ENCODE data around the gene PDE3B. TPM values are rescaled to one million over a fixed set of nuclear protein-coding genes. Genes with fewer than 3 reads are reported as not detected.
"Not testable (repeated sequence)": the region's sequence is repeated elsewhere in the genome, so short reads cannot be mapped to it uniquely, and the experiment has no call there.

The PDE3B gene
- total RNA-seq, 1 donor from 2014 or later: 26.9 TPM

DNA sequence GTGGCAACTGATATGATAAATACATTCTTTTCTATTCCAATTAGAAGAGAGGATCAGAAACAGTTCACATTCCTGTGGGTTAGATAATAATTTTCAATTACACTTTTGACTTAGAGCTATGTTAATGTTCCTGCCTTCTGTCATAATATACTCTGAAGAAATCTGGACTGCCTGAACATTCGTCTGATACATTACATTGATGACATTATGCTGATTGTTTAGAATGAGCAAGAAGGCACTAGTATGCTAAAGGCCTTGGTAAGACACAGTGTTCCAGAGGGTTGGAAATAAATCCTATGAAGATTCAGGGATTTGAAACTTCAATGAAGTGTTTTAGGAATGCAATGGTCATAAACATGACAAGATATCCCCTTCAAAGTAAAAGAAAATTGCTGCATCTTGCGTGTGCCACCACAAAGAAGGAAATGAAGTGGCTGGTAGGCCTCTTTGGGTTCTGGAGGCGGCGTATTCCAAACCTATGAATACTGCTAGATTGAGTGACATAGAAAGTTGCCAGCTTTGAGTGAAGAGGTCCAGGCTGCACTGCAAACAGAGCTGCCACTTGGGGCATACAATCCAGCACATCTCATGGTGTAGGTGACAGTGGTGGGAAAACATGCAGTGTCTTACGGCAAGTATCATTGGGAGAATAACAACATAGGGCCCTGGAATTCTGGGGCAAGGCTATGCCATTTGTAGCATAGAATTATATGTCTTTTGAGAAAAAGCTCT lies 21.2 kb upstream of the PDE3B start:
- Mint-ChIP-seq H3K36me3 (ENCODE audit: insufficient read depth) (no peaks in the 10 kb centered on the region), H3K27me3 (no peaks in the 10 kb centered on the region), H3K4me3 (ENCODE audit: low read depth) (no peak overlapping the region), H3K27ac (no peak overlapping the region), H3K4me1 (ENCODE audit: low read depth) (peaks cover 17% of the 10 kb centered on the region), H3K9me3 (ENCODE audit: low read depth) (no peaks in the 10 kb centered on the region)
- no peak for DNase-seq (ENCODE audit: low spot score, unreplicated experiment)
- TF ChIP-seq, protein P1, sequence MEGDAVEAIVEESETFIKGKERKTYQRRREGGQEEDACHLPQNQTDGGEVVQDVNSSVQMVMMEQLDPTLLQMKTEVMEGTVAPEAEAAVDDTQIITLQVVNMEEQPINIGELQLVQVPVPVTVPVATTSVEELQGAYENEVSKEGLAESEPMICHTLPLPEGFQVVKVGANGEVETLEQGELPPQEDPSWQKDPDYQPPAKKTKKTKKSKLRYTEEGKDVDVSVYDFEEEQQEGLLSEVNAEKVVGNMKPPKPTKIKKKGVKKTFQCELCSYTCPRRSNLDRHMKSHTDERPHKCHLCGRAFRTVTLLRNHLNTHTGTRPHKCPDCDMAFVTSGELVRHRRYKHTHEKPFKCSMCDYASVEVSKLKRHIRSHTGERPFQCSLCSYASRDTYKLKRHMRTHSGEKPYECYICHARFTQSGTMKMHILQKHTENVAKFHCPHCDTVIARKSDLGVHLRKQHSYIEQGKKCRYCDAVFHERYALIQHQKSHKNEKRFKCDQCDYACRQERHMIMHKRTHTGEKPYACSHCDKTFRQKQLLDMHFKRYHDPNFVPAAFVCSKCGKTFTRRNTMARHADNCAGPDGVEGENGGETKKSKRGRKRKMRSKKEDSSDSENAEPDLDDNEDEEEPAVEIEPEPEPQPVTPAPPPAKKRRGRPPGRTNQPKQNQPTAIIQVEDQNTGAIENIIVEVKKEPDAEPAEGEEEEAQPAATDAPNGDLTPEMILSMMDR (IDR thresholded peaks at IDR 0.05; ENCODE audit: unreplicated experiment): no peak

DNA sequence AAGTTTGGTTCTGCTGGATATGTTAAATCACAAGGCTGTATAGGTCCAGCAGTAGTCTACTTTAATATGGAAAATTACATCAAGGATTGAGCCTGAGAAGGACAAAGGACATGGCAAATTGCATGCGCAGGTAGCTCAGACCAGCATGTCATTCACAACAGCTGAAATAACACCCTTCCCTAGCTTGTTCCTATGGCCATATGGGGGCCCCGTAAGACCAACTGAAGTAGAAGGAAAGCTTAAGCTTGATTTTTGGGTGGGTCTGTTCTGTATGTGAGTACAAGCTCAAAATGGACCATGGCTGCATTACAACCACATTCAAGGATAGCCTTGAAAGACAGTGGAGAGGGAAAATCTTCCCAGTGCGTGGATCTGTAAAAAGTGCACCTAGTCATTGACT lies 20.6 kb upstream of the PDE3B start:
- no peak for DNase-seq (ENCODE audit: low spot score, unreplicated experiment)
- Mint-ChIP-seq H3K4me3 (ENCODE audit: low read depth) (no peak overlapping the region), H3K9me3 (ENCODE audit: low read depth) (no peaks in the 10 kb centered on the region), H3K27me3 (no peaks in the 10 kb centered on the region), H3K4me1 (ENCODE audit: low read depth) (peaks cover 12% of the 10 kb centered on the region), H3K36me3 (ENCODE audit: insufficient read depth) (no peaks in the 10 kb centered on the region), H3K27ac (no peak overlapping the region)
- TF ChIP-seq, protein P1 (IDR thresholded peaks at IDR 0.05; ENCODE audit: unreplicated experiment): no peak

DNA sequence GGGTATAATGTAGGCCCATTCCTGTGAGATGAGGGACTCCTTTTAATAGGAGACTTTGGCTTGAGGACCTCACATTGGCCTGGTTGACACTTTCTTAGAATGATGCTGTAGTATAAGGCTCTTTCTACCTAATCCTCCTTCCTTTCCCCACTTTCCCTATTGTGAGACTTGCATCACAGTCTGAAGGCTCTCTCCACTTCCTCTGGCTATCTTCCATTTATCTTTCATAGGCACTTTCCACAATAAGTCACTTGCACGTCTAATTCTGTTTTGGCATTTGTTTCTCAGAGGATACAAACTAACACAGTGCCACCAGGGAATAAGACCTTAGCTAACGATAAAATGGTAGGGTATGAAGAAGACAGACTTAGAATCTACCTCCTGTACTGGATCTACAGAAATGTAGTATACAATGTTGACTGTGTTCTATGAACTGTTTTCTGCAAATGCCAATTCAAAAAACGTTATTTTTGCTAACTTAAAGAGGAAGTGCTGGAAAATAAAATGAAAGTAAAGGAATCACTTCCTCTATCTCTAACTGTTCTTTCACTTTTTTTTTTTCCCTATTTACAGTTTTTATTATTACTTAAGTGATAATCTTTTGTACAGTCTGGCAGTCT lies 17.9 kb upstream of the PDE3B start:
- Mint-ChIP-seq H3K9me3 (ENCODE audit: low read depth) (no peaks in the 10 kb centered on the region), H3K4me3 (ENCODE audit: low read depth) (no peak overlapping the region), H3K4me1 (ENCODE audit: low read depth) (peaks cover 3% of the 10 kb centered on the region), H3K36me3 (ENCODE audit: insufficient read depth) (no peaks in the 10 kb centered on the region), H3K27ac (no peak overlapping the region), H3K27me3 (no peaks in the 10 kb centered on the region)
- TF ChIP-seq, protein P1 (IDR thresholded peaks at IDR 0.05; ENCODE audit: unreplicated experiment): no peak
- DNase-seq (ENCODE audit: low spot score, unreplicated experiment): no peak

DNA sequence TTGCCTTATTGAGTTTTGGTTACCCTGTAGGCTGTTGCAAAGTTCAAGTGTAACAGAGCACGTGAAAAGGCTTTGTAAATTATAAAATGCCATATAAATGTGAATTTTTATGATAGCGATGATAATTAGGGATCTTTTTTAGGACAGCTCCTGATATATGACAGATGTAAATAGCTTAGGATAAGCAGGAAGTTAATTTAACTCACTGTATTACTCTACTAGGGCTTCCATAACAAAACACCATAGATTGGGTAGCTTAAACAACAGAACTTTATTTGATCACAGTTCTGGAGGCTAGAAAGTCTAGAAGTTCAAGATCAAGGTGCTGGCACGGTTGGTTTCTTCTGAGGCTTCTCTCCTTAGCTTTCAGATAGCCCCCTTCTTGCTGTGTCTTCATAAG lies 17.0 kb upstream of the PDE3B start:
- H3K9me3 Mint-ChIP-seq (ENCODE audit: low read depth): peaks cover 6% of the 10 kb centered on the region

DNA sequence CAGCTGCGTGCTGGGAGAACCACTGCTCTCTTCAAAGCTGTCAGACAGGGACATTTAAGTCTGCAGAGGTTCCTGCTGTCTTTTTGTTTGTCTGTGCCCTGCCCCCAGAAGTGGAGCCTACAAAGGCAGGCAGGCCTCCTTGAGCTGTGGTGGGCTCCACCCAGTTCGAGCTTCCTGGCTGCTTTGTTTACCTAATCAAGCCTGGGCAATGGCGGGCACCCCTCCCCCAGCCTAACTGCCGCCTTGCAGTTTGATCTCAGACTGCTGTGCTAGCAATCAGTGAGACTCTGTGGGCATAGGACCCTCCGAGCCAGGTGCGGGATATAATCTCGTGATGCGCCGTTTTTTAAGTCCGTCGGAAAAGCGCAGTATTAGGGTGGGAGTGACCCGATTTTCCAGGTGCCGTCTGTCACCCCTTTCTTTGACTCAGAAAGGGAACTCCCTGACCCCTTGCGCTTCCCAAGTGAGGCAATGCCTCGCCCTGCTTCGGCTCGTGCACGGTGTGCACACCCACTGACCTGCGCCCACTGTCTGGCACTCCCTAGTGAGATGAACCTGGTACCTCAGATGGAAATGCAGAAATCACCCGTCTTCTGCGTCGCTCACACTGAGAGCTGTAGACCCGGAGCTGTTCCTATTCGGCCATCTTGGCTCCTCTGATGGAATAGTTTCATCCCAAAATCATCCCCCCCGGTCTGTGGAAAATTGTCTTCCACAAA lies 9.9 kb upstream of the PDE3B start:
- not testable (repeated sequence) for H3K4me3 Mint-ChIP-seq (ENCODE audit: low read depth)

More for the DNA sequence above, 17.0 kb upstream of the PDE3B start:
- Mint-ChIP-seq H3K27me3 (no peaks in the 10 kb centered on the region), H3K4me3 (ENCODE audit: low read depth) (no peak overlapping the region), H3K27ac (no peak overlapping the region), H3K36me3 (ENCODE audit: insufficient read depth) (peaks cover 2% of the 10 kb centered on the region), H3K4me1 (ENCODE audit: low read depth) (peaks cover 2% of the 10 kb centered on the region)
- no peak for DNase-seq (ENCODE audit: low spot score, unreplicated experiment)
- TF ChIP-seq, protein P1 (IDR thresholded peaks at IDR 0.05; ENCODE audit: unreplicated experiment): no peak

More for the DNA sequence above, 9.9 kb upstream of the PDE3B start:
- H3K27ac Mint-ChIP-seq; H3K4me1 Mint-ChIP-seq (ENCODE audit: low read depth); H3K27me3 Mint-ChIP-seq; H3K36me3 Mint-ChIP-seq (ENCODE audit: insufficient read depth); H3K9me3 Mint-ChIP-seq (ENCODE audit: low read depth); DNase-seq (ENCODE audit: low spot score, unreplicated experiment): not testable (repeated sequence)

Data from progenitor cell of endocrine pancreas (in vitro differentiated cells).